GM12878 (cell line): ENCODE measurements around the gene ZFHX2. TPM values are rescaled to one million over a fixed set of nuclear protein-coding genes. Genes with fewer than 3 reads are reported as not detected.

Source experiments
- CEBPB ChIP-seq, 2 experiments: fragments of 150-350 bp in 1 of 2; IDR thresholded peaks; 2 replicates each; pipeline ENCODE4 v1.6.1; 2012 to 2014; ENCODE audit warnings: low read depth in 2 of 2, low read length in 2 of 2, borderline replicate concordance in 1 of 2, inconsistent platforms in 1 of 2
- CHD1 ChIP-seq: IDR thresholded peaks from 2 replicates; pipeline ENCODE4 v1.6.1; 2012; ENCODE audit warnings: low read depth, low read length, improper control_type of control experiment
- FOS ChIP-seq: IDR thresholded peaks from 3 replicates; pipeline ENCODE4 v1.6.1; 2011; ENCODE audit warnings: borderline replicate concordance; ENCODE audit not compliant: insufficient read length; ENCODE audit errors: extremely low read depth
- HDAC2 ChIP-seq: fragments of 200-600 bp; sonication (generic); IDR thresholded peaks from 2 replicates; pipeline ENCODE4 v1.6.1; 2017
- HSF1 ChIP-seq: fragments of 150-350 bp; IDR thresholded peaks from 2 replicates; pipeline ENCODE4 v1.6.1; 2014; ENCODE audit warnings: mild to moderate bottlenecking, low read depth, low read length
- IKZF2 ChIP-seq, 2 experiments: fragments of 450-650 bp; IDR thresholded peaks; 2 replicates each; pipeline ENCODE4 v1.6.1; 2017; ENCODE audit warnings: mild to moderate bottlenecking in 2 of 2, moderate library complexity in 2 of 2
- KLF5 ChIP-seq: fragments of 450-650 bp; IDR thresholded peaks from 2 replicates; pipeline ENCODE4 v1.6.1; 2014; ENCODE audit warnings: mild to moderate bottlenecking; ENCODE audit not compliant: partially characterized antibody
- NBN ChIP-seq: fragments of 450-650 bp; IDR thresholded peaks from 2 replicates; pipeline ENCODE4 v1.6.1; 2016
- NFYA ChIP-seq: IDR thresholded peaks from 2 replicates; pipeline ENCODE4 v1.6.1; 2011; ENCODE audit warnings: low read depth, mild to moderate bottlenecking, low read length, improper control_type of control experiment, borderline replicate concordance
- NR2C1 ChIP-seq: fragments of 450-650 bp; IDR thresholded peaks from 2 replicates; pipeline ENCODE4 v1.6.1; 2017; ENCODE audit warnings: antibody characterized with exemption, mild to moderate bottlenecking, moderate library complexity
- NRF1 ChIP-seq: conservative IDR thresholded peaks from 2 replicates; pipeline ENCODE4 v1.6.1; 2011; ENCODE audit warnings: mild to moderate bottlenecking, low read depth, low read length, improper control_type of control experiment
- PAX8 ChIP-seq: fragments of 450-650 bp; IDR thresholded peaks from 2 replicates; pipeline ENCODE4 v1.6.1; 2017; ENCODE audit warnings: mild to moderate bottlenecking, moderate library complexity
- POLR2A ChIP-seq: IDR thresholded peaks from 2 replicates; pipeline ENCODE4 v1.6.1; 2011; ENCODE audit warnings: low read depth, mild to moderate bottlenecking, low read length
- RELB ChIP-seq: fragments of 450-650 bp; IDR thresholded peaks from 2 replicates; pipeline ENCODE4 v1.6.1; 2017; ENCODE audit warnings: low read depth, mild to moderate bottlenecking, moderate library complexity
- SMAD5 ChIP-seq: IDR thresholded peaks from 2 replicates; pipeline ENCODE4 v1.6.1; 2016; ENCODE audit warnings: antibody characterized with exemption, low read depth
- SMC3 ChIP-seq: IDR thresholded peaks from 2 replicates; pipeline ENCODE4 v1.6.1; 2011; ENCODE audit warnings: low read length, improper control_type of control experiment, borderline replicate concordance
- TBL1XR1 ChIP-seq: IDR thresholded peaks from 2 replicates; pipeline ENCODE4 v1.6.1; 2012; ENCODE audit warnings: low read depth, low read length, improper control_type of control experiment
- TCF7 ChIP-seq: IDR thresholded peaks from 2 replicates; pipeline ENCODE4 v1.6.1; 2014; ENCODE audit warnings: antibody characterized with exemption, borderline replicate concordance
- USF1 ChIP-seq: IDR thresholded peaks from 2 replicates; pipeline ENCODE4 v1.6.1; 2011; ENCODE audit warnings: borderline replicate concordance, low read depth, mild to moderate bottlenecking, moderate library complexity, mixed read lengths, low read length; ENCODE audit not compliant: insufficient read depth; ENCODE audit errors: extremely low read length
- ZBED1 ChIP-seq: IDR thresholded peaks from 2 replicates; pipeline ENCODE4 v1.6.1; 2016; ENCODE audit warnings: borderline replicate concordance
- ZBTB11 ChIP-seq: fragments of 450-650 bp; formaldehyde crosslinking; IDR thresholded peaks from 2 replicates; pipeline ENCODE4 v1.5.0; 2022; ENCODE audit warnings: mild to moderate bottlenecking, missing genetic modification characterization
- ZNF24 ChIP-seq: fragments of 450-650 bp; IDR thresholded peaks from 2 replicates; pipeline ENCODE4 v1.6.1; 2017; ENCODE audit warnings: antibody characterized with exemption, mild to moderate bottlenecking
- ZNF274 ChIP-seq: IDR thresholded peaks from one replicate; pipeline ENCODE4 v1.8.0; 2011; ENCODE audit not compliant: insufficient read length, insufficient read depth
- polyA plus RNA-seq, 11 experiments: library from polyadenylated mRNA; depleted of rRNA in 4 of 11; unstranded in 6 of 11; stranded (reverse) in 5 of 11; fragments of >200 nt; fragmentation: Nextera tagmentation in 4 of 11; fragmentation: Illumina TruSeq in 1 of 11; extraction: Ambion mirVana in 4 of 11; extraction: Trizol in 1 of 11; gene quantifications; 1 replicate in 1 of 11; 2 replicates in 10 of 11; pipeline versions ENCODE4 v1.2.1 to v1.2.3, GENCODE V29; 2011 to 2016; ENCODE audit warnings: inconsistent platforms in 2 of 11, missing spikeins in 2 of 11, low read depth in 1 of 11
- total RNA-seq, 4 experiments: library from RNA; depleted of rRNA in 3 of 4; stranded (reverse); fragments of >200 nt in 3 of 4; fragmentation: Illumina TruSeq in 1 of 4; extraction: Trizol in 1 of 4; gene quantifications; 2 replicates each; pipeline versions ENCODE4 v1.2.1 to v1.2.3, GENCODE V29; 2013 to 2021

The ZFHX2 gene
- total and polyA plus RNA-seq, 10 of the 15 experiments (the other 5 are each of a cell fraction or from before 2014, with no cell fraction given), result 0.27 to 2.2 (median 0.55) TPM

DNA sequence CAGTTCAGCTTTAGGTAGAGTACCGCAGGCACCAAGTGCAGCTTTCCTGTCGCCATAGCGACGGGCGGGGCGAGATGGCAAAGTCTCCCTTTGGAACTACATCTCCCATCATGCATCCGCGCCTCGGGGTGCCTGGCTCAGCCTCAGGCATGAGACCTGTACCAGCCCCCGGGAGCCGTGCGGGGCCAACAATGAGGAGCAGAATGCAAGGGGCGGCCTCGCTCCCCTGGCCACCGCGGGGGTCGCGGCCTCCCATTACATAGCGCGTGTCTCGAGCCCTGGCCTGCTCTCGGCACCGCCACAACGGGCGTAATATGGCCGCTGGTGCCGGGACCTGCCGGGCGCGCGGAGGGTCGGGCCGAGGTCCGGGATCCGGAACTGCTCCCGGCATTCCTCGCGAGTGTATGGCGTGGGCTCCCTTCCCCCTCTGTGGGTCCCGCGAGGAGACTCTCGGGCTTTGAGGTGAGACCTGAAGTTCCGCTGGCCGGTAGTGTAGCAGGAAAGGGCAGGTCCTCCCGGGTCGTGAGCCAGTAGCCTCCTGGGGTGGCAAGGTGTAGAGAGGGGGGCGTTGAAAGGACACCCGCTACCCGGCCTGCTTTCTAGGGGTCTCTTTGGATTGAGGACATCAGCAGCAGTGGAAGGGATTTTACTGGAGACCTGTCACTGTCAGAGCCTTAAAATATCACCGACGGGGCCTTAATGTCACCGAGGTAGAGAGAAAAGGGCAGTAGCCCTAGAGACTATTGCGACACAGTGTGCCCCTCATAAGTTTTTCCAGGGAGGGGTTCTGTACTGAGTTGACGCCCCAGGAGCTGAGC, 4.5 kb upstream of the ZFHX2 start, which contains the start of gene THTPA (continued):
- TF ChIP-seq RELB (peak; percentile 73; the same call in 1 of the 2 replicates), POLR2A (peak; percentile 98), HDAC2 (no peak), TBL1XR1 (0 out of 2 replicates have a peak, but pooled peaks have one; percentile 22), CHD1 (0 out of 2 replicates have a peak, but pooled peaks have one; percentile 38), TCF7 (no peak), ZNF274 (no peak), HSF1 (no peak), NR2C1 (peak; percentile 61), SMAD5 (0 out of 2 replicates have a peak, but pooled peaks have one; percentile 49), NRF1 (no peak), FOS (no peak), ZNF24 (no peak), PAX8 (no peak), NBN (peak; percentile 79), IKZF2 (IDR thresholded peaks at IDR 0.05) (peak; percentile 49 to 57; a peak in 3 of 4 replicates), NFYA (no peak), CEBPB (IDR thresholded peaks at IDR 0.05; ENCODE audit: borderline replicate concordance in 1 of 2, low read depth in 2 of 2, low read length in 2 of 2) (no peak), SMC3 (no peak), KLF5 (peak; percentile 94), ZBED1 (no peak), USF1 (no peak), ZBTB11 (CRISPR knock-in tag) (peak; percentile 62)
